ENCODE data around the gene SKAP1. TPM values are rescaled to one million over a fixed set of nuclear protein-coding genes. Genes with fewer than 3 reads are reported as not detected.
"Not testable (repeated sequence)": the region's sequence is repeated elsewhere in the genome, so short reads cannot be mapped to it uniquely, and the experiment has no call there.

The SKAP1 gene
- total RNA-seq, 3 donors from 2014 or later, result 2.2 to 3.2 (median 2.4) TPM

- peak in 2 of 3 donors; percentile 58 to 74 for DNase-seq
- peak; percentile 88 for ATAC-seq
- peak; percentile 67 for TF ChIP-seq CTCF (IDR thresholded peaks at IDR 0.05)
- no peaks in the 10 kb centered on the region for H3K36me3 ChIP-seq (ENCODE audit: low read depth)
- intact Hi-C loops (cut with DNase I, micrococcal nuclease), result no loop called here
- no peaks in the 10 kb centered on the region for H3K4me1 ChIP-seq (ENCODE audit: low read depth)
- no peaks in the 10 kb centered on the region for H3K9me3 ChIP-seq
- no peak overlapping the region for H3K4me3 ChIP-seq
Observed at GRCh38 chr17:48374650-48375230, 55.3 kb downstream of the SKAP1 start.

DNA sequence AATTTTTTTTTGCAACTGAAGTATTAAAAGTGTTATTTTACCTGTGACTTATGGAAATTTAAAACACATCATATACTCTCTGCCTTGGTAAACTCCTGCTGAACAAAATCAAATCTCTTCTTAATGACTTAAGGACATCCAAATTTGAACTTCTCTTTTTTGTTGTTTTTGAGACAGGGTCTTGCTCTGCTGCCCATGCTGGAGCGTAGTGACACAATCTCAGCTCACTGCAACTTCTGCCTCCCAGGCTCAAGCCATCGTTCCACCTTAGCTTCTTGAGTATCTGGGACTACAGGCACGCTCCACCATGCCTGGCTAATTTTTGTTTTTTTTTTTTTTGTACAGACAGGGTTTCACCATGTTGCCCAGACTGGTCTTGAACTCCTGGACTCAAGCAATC is 56.1 kb downstream of the SKAP1 start:
- ATAC-seq (no peak), DNase-seq (no peak)
- H3K9me3 ChIP-seq, result no peaks in the 10 kb centered on the region
- no peaks in the 10 kb centered on the region for H3K4me1 ChIP-seq (ENCODE audit: low read depth)
- H3K36me3 ChIP-seq (ENCODE audit: low read depth), result no peaks in the 10 kb centered on the region
- intact Hi-C loops (cut with DNase I, micrococcal nuclease), result no loop called here
- no peak for TF ChIP-seq CTCF (IDR thresholded peaks at IDR 0.05)
- no peak overlapping the region for H3K4me3 ChIP-seq

DNA sequence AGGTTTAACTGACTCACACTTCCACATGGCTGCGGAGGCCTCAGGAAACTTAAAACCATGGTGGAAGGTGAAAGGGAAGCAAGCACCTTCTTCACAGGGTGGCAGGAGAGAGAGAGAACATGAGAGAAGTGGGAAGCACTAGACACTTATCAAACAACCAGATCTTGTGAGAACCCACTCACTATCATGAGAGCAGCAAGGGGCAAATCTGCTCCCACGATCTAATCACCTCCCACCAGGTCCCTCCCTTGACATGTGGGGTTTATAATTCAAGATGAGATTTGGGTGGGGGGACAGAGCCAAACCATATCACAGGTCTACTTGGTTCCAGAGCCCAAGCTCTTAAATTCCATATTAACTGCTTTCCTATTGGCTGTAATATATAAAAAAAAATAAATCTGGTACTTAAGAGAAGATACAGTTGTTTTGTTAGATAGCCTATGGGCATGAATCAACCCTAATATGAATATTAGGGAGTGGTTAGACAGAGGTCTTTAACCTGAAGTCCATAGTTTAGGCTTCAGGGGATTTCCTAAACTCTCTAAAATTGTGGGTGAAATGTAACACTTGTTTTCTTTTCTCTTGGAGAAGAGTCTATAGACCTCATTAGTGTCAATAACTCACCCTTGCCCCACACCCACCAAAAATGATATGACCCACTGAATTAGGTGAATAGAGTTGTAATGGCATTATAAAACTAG is 56.7 kb downstream of the SKAP1 start:
- no peak for DNase-seq
- H3K36me3 ChIP-seq (ENCODE audit: low read depth), result no peaks in the 10 kb centered on the region
- TF ChIP-seq CTCF (IDR thresholded peaks at IDR 0.05), result no peak
- intact Hi-C loops (cut with DNase I, micrococcal nuclease), result no loop called here
- H3K9me3 ChIP-seq, result no peaks in the 10 kb centered on the region
- no peak for ATAC-seq
- H3K4me1 ChIP-seq (ENCODE audit: low read depth), result no peaks in the 10 kb centered on the region
- H3K4me3 ChIP-seq, result no peak overlapping the region

- ATAC-seq; intact Hi-C loops (cut with DNase I, micrococcal nuclease); H3K4me3 ChIP-seq; H3K4me1 ChIP-seq (ENCODE audit: low read depth); H3K9me3 ChIP-seq; H3K36me3 ChIP-seq (ENCODE audit: low read depth); DNase-seq: not testable (repeated sequence)
Observed at GRCh38 chr17:48368967-48369366, 61.0 kb downstream of the SKAP1 start.

GRCh38 chr17:48368352-48368908 is 61.6 kb downstream of the SKAP1 start:
- no peaks in the 10 kb centered on the region for H3K9me3 ChIP-seq
- no peaks in the 10 kb centered on the region for H3K4me1 ChIP-seq (ENCODE audit: low read depth)
- H3K4me3 ChIP-seq, result no peak overlapping the region
- no peaks in the 10 kb centered on the region for H3K36me3 ChIP-seq (ENCODE audit: low read depth)
- ATAC-seq, result no peak
- no peak for DNase-seq
- intact Hi-C loops (cut with DNase I, micrococcal nuclease), result no loop called here
- no peak for TF ChIP-seq CTCF (IDR thresholded peaks at IDR 0.05)

- ATAC-seq (no peak), DNase-seq (no peak)
- intact Hi-C loops (cut with DNase I, micrococcal nuclease), result no loop called here
- no peaks in the 10 kb centered on the region for H3K9me3 ChIP-seq
- no peak for TF ChIP-seq CTCF (IDR thresholded peaks at IDR 0.05)
- no peak overlapping the region for H3K4me3 ChIP-seq
- no peaks in the 10 kb centered on the region for H3K36me3 ChIP-seq (ENCODE audit: low read depth)
- H3K4me1 ChIP-seq (ENCODE audit: low read depth), result no peaks in the 10 kb centered on the region
Observed at GRCh38 chr17:48363161-48363560, 66.9 kb downstream of the SKAP1 start.

DNA sequence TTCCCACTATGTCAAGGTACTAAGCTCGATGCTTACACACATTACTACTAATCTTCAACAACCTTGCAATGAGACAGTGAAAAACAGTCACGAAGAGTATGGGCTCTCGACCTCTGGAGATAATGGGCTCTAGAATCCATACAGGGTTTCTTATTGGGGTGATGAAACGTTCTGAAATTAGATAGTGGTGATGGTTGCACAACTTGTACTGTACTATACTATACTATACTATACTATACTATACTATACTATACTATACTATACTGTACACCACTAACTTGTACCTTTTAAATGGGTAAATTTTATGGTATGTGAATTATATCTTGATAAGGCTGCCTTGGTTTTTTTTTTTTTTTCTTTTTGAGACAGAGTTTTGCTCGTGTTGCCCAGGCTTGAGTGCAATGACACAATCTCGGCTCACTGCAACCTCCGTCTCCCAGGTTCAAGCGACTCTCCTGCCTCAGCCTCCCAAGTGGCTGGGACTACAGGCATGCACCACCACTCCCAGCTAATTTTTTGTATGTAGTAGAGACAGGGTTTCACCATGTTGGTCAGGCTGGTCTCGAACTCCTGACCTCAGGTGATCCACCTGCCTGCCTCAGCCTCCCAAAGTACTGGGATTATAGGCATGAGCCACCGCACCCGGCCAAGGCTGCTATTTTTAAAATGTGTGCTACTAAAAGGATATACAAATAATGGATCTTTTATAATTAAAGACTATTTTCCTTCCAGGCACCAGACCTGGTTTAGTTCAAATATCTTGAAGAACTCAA is 69.0 kb downstream of the SKAP1 start:
- H3K4me1 ChIP-seq (ENCODE audit: low read depth); H3K36me3 ChIP-seq (ENCODE audit: low read depth); ATAC-seq; intact Hi-C loops (cut with DNase I, micrococcal nuclease); H3K9me3 ChIP-seq; H3K4me3 ChIP-seq; DNase-seq: not testable (repeated sequence)

Measured in mucosa of descending colon (tissue), 3 donors.